HCT116 (cell line): Measurements from ENCODE around the gene MTFR1L.

Experiments used
- EGR1 ChIP-seq: IDR thresholded peaks from 2 replicates; pipeline ENCODE4 v1.6.1; 2012; ENCODE audit warnings: low read depth
- POLR2A ChIP-seq: IDR thresholded peaks from 2 replicates; pipeline ENCODE4 v1.7.0; 2011; ENCODE audit warnings: borderline replicate concordance; ENCODE audit not compliant: insufficient read depth, insufficient read length; ENCODE audit errors: extremely low read depth
- SIN3A ChIP-seq: IDR thresholded peaks from 2 replicates; pipeline ENCODE4 v1.6.1; 2012; ENCODE audit warnings: low read depth
- TF ChIP-seq, protein P1 (sequence below), 3 experiments: fragments of 200-600 bp in 1 of 3; sonication (generic) in 1 of 3; IDR thresholded peaks in 2 of 3; conservative IDR thresholded peaks in 1 of 3; 2 replicates each; pipeline ENCODE4 v1.5.1; 2012 to 2017; ENCODE audit warnings: low read depth in 2 of 3, low read length in 2 of 3, antibody characterized with exemption in 1 of 3, borderline replicate concordance in 1 of 3, control low read depth in 1 of 3, mild to moderate bottlenecking in 1 of 3, mixed read lengths in 1 of 3, mixed run types in 1 of 3, moderate library complexity in 1 of 3; ENCODE audit not compliant: insufficient read depth in 1 of 3
- TF ChIP-seq, protein P2 (sequence below): IDR thresholded peaks from 2 replicates; pipeline ENCODE4 v1.6.1; 2012; ENCODE audit warnings: low read depth

DNA sequence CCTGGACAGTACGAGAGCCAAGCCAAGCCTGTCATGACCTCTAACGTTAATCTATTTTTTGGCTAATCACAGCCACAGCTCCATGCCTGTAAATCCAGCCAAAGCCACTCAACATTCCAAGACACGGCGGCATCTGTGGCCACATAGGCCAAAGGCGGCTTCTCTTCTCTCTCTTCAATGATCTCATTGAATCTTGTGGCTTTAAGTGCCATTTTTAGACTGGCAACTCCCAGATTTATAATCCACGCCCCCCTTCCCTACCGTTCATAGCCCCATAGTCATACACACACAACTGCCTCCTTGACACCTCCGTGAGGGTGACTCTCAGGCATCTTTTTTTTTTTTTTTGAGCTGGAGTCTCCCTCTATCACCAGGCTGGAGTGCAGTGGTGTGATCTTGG lies 25.4 kb upstream of the MTFR1L start:
- TF ChIP-seq, protein P1, sequence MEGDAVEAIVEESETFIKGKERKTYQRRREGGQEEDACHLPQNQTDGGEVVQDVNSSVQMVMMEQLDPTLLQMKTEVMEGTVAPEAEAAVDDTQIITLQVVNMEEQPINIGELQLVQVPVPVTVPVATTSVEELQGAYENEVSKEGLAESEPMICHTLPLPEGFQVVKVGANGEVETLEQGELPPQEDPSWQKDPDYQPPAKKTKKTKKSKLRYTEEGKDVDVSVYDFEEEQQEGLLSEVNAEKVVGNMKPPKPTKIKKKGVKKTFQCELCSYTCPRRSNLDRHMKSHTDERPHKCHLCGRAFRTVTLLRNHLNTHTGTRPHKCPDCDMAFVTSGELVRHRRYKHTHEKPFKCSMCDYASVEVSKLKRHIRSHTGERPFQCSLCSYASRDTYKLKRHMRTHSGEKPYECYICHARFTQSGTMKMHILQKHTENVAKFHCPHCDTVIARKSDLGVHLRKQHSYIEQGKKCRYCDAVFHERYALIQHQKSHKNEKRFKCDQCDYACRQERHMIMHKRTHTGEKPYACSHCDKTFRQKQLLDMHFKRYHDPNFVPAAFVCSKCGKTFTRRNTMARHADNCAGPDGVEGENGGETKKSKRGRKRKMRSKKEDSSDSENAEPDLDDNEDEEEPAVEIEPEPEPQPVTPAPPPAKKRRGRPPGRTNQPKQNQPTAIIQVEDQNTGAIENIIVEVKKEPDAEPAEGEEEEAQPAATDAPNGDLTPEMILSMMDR (IDR thresholded peaks at IDR 0.05 in 2 of 3, conservative IDR thresholded peaks at IDR 0.05 in 1 of 3; ENCODE audit: borderline replicate concordance in 1 of 3, insufficient read depth in 1 of 3, low read depth in 2 of 3, low read length in 2 of 3) = no peak
- TF ChIP-seq, protein P2, sequence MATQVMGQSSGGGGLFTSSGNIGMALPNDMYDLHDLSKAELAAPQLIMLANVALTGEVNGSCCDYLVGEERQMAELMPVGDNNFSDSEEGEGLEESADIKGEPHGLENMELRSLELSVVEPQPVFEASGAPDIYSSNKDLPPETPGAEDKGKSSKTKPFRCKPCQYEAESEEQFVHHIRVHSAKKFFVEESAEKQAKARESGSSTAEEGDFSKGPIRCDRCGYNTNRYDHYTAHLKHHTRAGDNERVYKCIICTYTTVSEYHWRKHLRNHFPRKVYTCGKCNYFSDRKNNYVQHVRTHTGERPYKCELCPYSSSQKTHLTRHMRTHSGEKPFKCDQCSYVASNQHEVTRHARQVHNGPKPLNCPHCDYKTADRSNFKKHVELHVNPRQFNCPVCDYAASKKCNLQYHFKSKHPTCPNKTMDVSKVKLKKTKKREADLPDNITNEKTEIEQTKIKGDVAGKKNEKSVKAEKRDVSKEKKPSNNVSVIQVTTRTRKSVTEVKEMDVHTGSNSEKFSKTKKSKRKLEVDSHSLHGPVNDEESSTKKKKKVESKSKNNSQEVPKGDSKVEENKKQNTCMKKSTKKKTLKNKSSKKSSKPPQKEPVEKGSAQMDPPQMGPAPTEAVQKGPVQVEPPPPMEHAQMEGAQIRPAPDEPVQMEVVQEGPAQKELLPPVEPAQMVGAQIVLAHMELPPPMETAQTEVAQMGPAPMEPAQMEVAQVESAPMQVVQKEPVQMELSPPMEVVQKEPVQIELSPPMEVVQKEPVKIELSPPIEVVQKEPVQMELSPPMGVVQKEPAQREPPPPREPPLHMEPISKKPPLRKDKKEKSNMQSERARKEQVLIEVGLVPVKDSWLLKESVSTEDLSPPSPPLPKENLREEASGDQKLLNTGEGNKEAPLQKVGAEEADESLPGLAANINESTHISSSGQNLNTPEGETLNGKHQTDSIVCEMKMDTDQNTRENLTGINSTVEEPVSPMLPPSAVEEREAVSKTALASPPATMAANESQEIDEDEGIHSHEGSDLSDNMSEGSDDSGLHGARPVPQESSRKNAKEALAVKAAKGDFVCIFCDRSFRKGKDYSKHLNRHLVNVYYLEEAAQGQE = no peak
- TF ChIP-seq SIN3A (no peak), POLR2A (no peak), EGR1 (no peak)
